Activated CD8-positive, alpha-beta memory T cell treated with anti-CD3 and anti-CD28 coated beads, Interleukin-2, amount 50 U/mL, for 4 hours (primary cell): ENCODE results near the gene GPC6.

ENCODE experiments used
- DNase-seq: peaks from one replicate; pipeline ENCODE4 v3.0.0-alpha.2; 2020

The GPC6 gene

DNA sequence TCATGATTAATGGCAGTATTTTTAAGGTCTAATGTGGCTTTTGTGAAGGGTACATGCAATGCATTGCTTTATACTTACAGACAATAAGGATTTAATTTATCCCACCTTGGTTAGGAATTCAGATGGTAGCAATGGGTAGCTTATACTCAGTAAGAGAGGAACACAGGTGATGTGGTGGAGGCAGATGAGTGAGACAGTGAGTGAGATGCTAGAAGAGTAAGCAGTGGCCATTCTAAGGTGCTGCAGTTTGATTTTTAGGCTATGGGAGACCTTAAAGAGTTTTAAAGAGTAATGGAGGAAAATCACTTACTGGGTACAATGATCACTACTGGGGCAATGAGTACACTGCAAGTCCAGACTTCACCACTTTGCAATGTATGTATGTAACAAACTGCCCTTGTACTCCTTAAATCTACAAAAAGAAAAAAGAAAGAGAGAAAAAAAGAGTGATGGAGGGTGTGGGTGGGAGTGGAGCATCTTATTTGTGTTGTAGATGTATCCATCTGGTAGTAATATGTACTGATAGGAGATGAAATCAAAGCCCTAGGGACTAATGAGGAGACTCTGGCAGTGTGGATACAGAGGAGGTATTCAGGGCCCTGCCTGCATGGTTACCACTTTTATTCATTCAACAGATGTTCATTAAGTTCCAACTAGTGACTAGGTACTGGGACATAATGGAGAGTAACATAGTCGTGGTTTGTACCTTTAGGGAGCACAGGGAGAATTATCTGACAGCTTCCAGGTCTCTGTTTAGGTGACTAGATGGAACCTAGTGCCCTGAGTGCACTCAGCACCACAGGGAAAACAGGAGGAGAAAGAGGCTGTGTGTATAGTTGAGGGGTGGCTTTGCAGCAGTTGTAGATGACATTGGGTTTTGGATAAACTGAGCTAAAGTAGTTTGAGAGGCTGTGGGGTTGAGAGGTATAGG is 99.0 kb downstream of the GPC6 start:
- DNase-seq, result no peak

- no peak for DNase-seq
Observed at GRCh38 chr13:93326234-93326811, 99.7 kb downstream of the GPC6 start.

GRCh38 chr13:93328943-93329342 is 102.3 kb downstream of the GPC6 start:
- DNase-seq, result no peak

GRCh38 chr13:93336728-93337127 is 110.1 kb downstream of the GPC6 start:
- DNase-seq, result no peak

- DNase-seq, result no peak
Observed at GRCh38 chr13:93338030-93338429, 111.4 kb downstream of the GPC6 start.

DNA sequence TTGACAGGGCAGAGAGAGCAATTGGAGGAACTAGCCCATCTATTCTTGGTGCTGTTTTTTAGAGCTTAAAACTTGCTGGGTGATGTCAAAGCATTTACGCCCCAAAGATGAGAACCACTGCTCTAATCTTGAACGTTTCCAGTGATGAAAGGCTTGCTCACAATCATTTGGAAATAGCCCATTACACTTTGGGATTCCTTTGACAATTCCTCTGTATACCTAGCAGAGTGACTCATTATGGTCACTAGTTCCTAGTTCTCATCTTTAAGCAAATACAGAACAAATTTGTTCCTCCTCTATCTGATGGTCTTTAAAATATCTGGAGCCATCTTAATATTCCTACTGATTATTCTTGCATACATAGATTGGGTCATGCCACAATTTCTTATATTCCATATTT is 112.3 kb downstream of the GPC6 start:
- DNase-seq, result no peak

DNA sequence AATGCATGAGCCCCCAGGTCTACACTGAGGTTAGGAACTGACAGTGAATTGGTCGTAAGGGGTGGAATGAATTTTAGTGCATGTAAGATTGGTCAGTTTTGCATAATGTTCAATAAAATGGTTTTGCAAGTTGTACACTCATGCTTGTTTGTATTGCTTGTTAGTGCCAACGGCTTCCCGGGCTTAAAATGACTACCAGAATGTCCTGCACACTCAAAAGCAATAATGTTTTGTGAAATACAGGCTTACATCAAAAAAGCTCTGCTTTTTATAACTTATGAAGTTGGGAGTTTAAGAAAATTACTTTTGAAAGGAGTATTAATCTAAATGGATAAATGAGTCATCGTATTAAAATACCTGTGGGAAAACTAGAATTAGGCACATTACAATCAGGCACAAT is 112.9 kb downstream of the GPC6 start:
- no peak for DNase-seq

GRCh38 chr13:93341517-93341916 is 114.9 kb downstream of the GPC6 start:
- no peak for DNase-seq

GRCh38 chr13:93343097-93343496 is 116.5 kb downstream of the GPC6 start:
- no peak for DNase-seq

- no peak for DNase-seq
Observed at GRCh38 chr13:93344048-93344705, 117.6 kb downstream of the GPC6 start.

GRCh38 chr13:93345024-93345423 is 118.4 kb downstream of the GPC6 start:
- DNase-seq, result no peak

GRCh38 chr13:93345770-93346169 is 119.2 kb downstream of the GPC6 start:
- DNase-seq, result no peak

- no peak for DNase-seq
Observed at GRCh38 chr13:93352616-93353015, 126.0 kb downstream of the GPC6 start.

DNA sequence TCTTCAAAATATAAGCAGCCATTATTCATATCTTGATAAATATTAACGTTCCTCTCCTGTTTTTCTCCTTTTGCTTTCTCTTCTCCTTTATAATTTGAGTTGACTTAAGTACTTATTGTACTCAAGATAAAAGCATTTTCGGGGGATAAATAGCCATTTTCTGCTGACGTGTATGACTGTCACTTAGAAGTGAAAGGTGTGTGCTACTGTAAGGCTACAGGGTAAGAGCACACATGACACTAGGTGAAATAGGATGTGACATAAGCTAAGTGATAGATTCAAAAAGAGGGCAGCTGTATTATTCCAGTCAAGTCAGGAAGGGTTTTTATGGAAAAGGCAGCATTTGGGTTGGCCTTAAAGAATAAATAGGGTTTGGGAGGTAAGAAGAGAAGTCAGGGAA is 128.5 kb downstream of the GPC6 start:
- DNase-seq, result no peak

GRCh38 chr13:93356469-93356868 is 129.9 kb downstream of the GPC6 start:
- no peak for DNase-seq

- no peak for DNase-seq
Observed at GRCh38 chr13:93360021-93360420, 133.4 kb downstream of the GPC6 start.

DNA sequence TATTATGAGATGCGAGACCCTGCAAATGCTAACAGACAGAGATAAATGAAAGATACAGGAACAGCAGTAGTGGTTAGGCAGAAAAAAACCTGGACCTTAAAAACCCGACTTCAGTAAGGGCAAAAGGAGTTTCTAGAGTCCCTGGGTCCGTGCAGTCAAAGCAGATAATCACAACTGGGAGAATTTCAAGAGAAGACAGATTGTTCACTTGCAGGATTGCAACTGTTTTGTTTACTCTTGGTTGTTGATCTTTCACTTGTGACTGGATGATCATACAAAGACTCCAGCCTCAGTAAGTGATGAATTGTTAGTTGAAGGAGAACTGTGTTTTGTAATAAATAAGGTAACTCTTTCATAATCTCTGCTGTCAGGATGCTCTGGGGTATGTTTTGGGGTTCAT is 135.1 kb downstream of the GPC6 start:
- no peak for DNase-seq

DNA sequence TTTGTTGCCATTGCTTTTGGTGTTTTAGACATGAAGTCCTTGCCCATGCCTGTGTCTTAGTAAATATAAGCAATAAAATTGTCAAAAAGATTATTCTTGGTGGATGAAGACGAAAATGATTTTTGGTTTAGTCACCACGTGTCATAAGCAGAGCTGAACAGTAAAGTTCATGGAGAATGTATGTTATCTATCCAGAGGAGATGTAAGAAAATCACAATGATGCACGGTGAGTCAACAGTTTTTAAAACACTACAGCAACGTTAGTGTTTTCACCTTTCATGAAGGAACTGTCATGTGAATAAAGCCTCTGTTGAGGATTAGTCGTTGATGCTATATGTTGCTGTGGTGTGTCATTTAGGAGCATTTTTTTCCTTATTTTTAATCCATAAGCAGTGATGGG is 137.6 kb downstream of the GPC6 start:
- no peak for DNase-seq

GRCh38 chr13:93368296-93368695 is 141.7 kb downstream of the GPC6 start:
- DNase-seq, result no peak

- DNase-seq, result no peak
Observed at GRCh38 chr13:93368718-93369117, 142.1 kb downstream of the GPC6 start.

- no peak for DNase-seq
Observed at GRCh38 chr13:93372856-93373255, 146.2 kb downstream of the GPC6 start.

DNA sequence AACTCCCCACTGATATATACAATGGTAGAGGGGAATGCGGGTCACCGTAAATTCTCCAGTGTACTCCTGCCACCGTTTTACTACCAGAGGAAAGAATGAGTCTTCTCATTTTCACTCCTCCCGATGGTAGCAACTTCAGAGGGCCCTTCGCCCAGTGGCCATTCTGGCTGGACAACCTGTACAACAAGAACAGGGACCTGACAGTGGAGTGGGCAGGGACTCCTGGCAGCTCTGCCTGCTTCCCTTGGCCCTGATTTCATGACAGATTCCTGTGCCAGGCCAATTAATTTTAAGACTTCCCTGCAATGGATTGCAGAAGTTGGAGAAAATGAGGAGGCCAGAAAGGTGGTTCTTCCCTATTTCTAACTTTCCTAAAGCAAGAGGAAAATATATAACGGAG is 148.9 kb downstream of the GPC6 start:
- no peak for DNase-seq

DNA sequence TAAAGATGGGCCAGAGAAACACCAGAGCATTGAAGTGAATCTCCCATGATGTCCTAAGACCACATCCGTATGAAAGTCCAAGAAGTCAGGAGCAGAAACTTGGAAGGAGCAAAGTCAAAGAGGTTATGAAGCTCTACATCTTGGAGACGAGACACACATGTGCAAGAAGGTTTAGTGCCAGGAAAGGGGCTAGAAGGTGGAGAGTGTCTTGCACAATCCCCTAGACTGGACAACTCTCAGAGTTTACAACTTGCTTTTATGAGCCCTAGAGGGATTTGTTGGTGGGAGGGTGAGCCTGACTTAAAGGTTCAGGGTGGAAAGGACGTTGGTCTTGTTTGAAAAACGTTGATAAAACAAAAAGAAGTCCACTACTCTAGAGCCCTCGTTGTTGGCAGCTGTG is 150.6 kb downstream of the GPC6 start:
- DNase-seq, result no peak

DNA sequence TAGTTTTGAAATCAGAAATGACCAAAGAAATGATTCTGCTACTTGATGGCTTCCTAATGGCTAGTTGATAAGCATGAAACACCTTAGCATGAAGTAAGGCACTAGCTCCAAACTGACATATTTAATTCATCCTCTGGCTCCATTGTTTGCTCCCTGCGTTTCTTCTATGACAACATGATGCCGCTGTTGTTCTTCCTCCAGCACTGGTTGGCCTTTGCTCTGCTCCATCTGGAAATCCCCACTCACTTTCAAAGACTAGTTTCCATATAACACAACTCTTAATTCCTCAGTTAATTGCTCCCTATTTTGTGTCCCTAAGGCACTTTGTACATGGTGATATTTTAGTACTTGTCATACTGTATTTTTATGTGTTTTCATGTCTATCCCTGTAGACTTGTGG is 151.6 kb downstream of the GPC6 start:
- no peak for DNase-seq
